GM10248 (cell line): Measurements from ENCODE around the gene C6orf15.

Experiments used
- CTCF ChIA-PET: fragments of 300-600 bp; sonication (Branson Sonifier 250); formaldehyde crosslinking; extraction: SDS; loops from one replicate; lab custom pipeline; 2021; ENCODE audit warnings: antibody characterized with exemption; lab: Yijun Ruan, JAX
- POLR2A ChIA-PET: fragments of 350-650 bp; sonication (Branson Sonifier 250); formaldehyde crosslinking; extraction: SDS; loops from one replicate; lab custom pipeline; 2020; ENCODE audit warnings: antibody characterized with exemption; lab: Yijun Ruan, JAX
- DNase-seq: peaks from one replicate; pipeline ENCODE4 v3.0.0; 2012; ENCODE audit errors: extremely low spot score
- CTCF ChIP-seq: IDR thresholded peaks from 2 replicates; pipeline ENCODE4 v1.5.1; 2012; ENCODE audit warnings: mild to moderate bottlenecking, low read depth; ENCODE audit errors: extremely low read depth, missing control alignments, control extremely low read depth

The C6orf15 gene

GRCh38 chr6:31135710-31136109, 23.3 kb upstream of the C6orf15 start:
- TF ChIP-seq CTCF, result no peak
- DNase-seq, result no peak
- ChIA-PET POLR2A (no interaction called here), CTCF (interaction anchor here (0.9 to 20.0 kb wide), 5 partner anchors 8 to 232 kb away, joined by 3 to 256 read pairs (median 3); no protein-coding TSS in a partner anchor)

- no peak for DNase-seq
- POLR2A ChIA-PET, result interaction anchor here (0.7 kb wide), 1 partner anchor 304 kb away, joined by 3 read pairs; no protein-coding TSS in a partner anchor
These were observed 20.4 kb upstream of the C6orf15 start for GRCh38 chr6:31132806-31133205.

GRCh38 chr6:31131595-31131994, 19.2 kb upstream of the C6orf15 start:
- DNase-seq, result no peak
- CTCF ChIA-PET, result interaction anchor here (0.9 to 20.0 kb wide), 5 partner anchors 14 to 235 kb away, joined by 3 to 256 read pairs (median 6); partner anchors contain the start of genes CDSN, PSORS1C1 and VARS2
- no peak for TF ChIP-seq CTCF
- POLR2A ChIA-PET, result no interaction called here

More at GRCh38 chr6:31132806-31133205, 20.4 kb upstream of the C6orf15 start:
- no peak for TF ChIP-seq CTCF
- CTCF ChIA-PET, result interaction anchor here (0.9 to 20.0 kb wide), 6 partner anchors 11 to 307 kb away, joined by 3 to 256 read pairs (median 4); partner anchors contain the start of gene VARS2

GRCh38 chr6:31130751-31131150, 18.4 kb upstream of the C6orf15 start:
- ChIA-PET CTCF (interaction anchor here (0.7 to 20.0 kb wide), 8 partner anchors 8 to 216 kb away, joined by 3 to 256 read pairs (median 13); partner anchors contain the start of genes CDSN, PSORS1C1 and PSORS1C2), POLR2A (no interaction called here)
- no peak for DNase-seq
- no peak for TF ChIP-seq CTCF

- POLR2A ChIA-PET, result no interaction called here
- TF ChIP-seq CTCF, result no peak
- CTCF ChIA-PET, result interaction anchor here (0.7 to 6.8 kb wide), 25 partner anchors 8 to 588 kb away, joined by 3 to 72 read pairs (median 5); partner anchors contain the start of genes CDSN, PSORS1C1, PSORS1C2 and VARS2
- DNase-seq, result no peak
These were observed 16.8 kb upstream of the C6orf15 start for GRCh38 chr6:31129130-31129529.

GRCh38 chr6:31128093-31128676, 15.8 kb upstream of the C6orf15 start:
- ChIA-PET CTCF (interaction anchor here (0.7 to 6.8 kb wide), 24 partner anchors 8 to 264 kb away, joined by 3 to 72 read pairs (median 5); partner anchors contain the start of genes C6orf15, CDSN, PSORS1C1 and PSORS1C2), POLR2A (no interaction called here)
- peak; percentile 81 for DNase-seq
- TF ChIP-seq CTCF, result peak; percentile 76
